Neural progenitor cell (in vitro differentiated cells): Measurements from ENCODE around the gene CC2D2A.

Experiments
- EZH2 ChIP-seq: fragments of 200-600 bp; sonication (generic); IDR thresholded peaks from 2 replicates; pipeline ENCODE4 v1.6.1; 2017; ENCODE audit warnings: antibody characterized with exemption, mild to moderate bottlenecking, moderate library complexity
- TF ChIP-seq, protein P1 (sequence below): fragments of 200-600 bp; sonication (generic); IDR thresholded peaks from 2 replicates; pipeline ENCODE4 v1.5.1; 2017; ENCODE audit warnings: antibody characterized with exemption, mild to moderate bottlenecking

GRCh38 chr4:15427701-15428100 is 42.0 kb upstream of the CC2D2A start, which contains the start of gene C1QTNF7:
- TF ChIP-seq EZH2, result no peak
- TF ChIP-seq, protein P1, sequence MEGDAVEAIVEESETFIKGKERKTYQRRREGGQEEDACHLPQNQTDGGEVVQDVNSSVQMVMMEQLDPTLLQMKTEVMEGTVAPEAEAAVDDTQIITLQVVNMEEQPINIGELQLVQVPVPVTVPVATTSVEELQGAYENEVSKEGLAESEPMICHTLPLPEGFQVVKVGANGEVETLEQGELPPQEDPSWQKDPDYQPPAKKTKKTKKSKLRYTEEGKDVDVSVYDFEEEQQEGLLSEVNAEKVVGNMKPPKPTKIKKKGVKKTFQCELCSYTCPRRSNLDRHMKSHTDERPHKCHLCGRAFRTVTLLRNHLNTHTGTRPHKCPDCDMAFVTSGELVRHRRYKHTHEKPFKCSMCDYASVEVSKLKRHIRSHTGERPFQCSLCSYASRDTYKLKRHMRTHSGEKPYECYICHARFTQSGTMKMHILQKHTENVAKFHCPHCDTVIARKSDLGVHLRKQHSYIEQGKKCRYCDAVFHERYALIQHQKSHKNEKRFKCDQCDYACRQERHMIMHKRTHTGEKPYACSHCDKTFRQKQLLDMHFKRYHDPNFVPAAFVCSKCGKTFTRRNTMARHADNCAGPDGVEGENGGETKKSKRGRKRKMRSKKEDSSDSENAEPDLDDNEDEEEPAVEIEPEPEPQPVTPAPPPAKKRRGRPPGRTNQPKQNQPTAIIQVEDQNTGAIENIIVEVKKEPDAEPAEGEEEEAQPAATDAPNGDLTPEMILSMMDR, result no peak
